HG02642 (cell line): Measurements from ENCODE around the gene SENP8.
"Not testable (repeated sequence)": the region's sequence is repeated elsewhere in the genome, so short reads cannot be mapped to it uniquely, and the experiment has no call there.

Experiments used
- ATAC-seq: cut with Tn5 transposase; IDR thresholded peaks from one replicate; pipeline ENCODE4 v1.9.1; 2021; ENCODE audit warnings: mild to moderate bottlenecking; ENCODE audit not compliant: unreplicated experiment, poor library complexity

The SENP8 gene

DNA sequence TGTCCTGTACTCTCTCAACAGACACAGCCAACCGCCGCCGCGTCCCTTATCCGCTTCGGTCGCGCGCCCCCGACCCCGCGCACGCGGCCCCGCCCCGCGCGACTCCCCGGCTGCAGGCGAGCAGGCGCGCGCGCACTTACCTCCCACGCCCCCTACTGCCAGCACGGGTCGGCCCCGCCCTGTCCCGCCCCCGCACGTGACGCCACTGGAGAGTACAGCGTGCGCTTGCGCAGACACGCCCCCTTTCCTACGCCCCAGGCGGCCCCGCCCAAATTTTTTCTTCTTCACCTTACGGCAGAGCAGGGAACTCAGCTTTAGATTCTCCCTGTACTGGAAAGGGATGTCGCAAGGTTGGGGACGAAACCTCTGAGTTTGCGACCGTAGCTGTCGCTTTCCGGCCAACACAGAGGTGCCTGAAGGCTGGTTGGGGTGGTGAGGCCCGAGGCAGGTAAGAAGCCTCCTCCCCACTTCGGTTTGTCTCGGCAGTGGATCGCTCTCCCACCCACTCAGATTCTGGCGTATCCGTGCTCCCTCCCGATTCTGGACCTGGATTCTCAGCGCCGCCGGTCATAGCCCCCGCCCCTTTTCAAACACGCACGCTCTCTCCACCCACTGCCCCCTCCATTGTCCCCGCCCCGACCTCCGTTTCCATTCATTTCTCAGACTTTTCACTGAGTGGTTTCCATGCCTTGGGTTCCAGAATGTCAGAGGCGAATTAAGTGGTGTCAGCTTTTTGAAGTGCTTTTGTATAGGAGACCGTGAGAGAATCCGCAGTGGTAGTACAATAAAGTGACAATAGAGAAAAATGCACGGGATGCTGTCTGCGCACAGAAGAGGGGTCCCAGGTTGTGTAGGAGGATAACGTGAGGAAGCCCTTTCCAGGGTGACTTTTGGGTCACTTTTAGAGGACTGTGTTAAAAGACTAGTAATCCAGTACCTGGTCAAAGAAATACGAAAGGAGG is at the start of gene SENP8, which contains the start of gene MYO9A:
Gene SENP8, plus strand, starts transcription at position 387 of the 962 bp plus-strand sequence. CDS start 21,221 bp downstream, outside the sequence.
Gene MYO9A, minus strand, starts transcription at position 134 of the 962 bp plus-strand sequence. CDS start 71,587 bp downstream, outside the sequence.
- ATAC-seq, result peak; percentile 73

DNA sequence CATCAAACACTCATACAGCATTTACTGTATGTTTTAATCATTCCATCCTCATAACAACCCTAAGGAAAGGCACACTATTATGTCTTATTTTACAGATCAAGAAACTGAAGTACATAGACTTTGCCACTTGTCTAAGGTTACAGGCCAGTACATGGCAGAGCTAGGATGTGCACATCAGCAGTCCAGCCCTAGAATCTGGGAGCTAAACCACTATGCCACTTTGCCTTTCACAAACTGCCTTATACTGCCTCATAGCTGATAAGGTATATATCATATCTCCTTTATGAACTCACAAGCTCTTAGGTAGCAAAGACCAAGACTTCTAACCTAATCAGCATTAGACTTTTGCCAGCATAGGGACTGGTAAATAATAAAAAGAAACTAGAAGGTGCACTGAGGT is 49.3 kb upstream of the SENP8 start:
- no peak for ATAC-seq

DNA sequence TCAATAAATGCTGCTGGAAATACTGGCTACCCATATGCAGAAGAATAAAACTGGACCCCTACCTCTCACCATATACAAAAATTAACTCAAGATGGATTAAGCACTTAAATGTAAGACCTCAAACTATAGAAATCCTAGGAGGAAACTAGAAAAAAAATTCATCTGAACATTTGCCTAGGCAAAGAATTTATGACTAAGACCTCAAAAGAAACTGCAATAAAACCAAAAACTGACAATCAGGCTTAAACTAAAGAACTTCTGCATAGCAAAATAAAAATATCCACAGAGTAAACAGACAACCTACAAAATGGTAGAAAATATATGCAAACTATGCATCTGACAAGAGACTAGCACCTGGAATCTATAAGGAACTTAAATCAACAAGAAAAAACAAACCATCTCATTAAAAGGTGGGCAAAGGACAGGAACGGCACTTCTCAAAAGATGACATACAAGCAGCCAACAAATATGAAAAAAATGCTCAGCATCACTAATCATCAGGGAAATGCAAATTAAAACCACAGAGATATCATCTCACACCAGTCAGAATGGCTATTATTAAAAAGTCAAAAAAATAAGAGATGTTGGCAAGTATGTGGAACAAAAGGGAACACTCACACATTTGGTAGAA is 47.3 kb upstream of the SENP8 start:
- no peak for ATAC-seq

DNA sequence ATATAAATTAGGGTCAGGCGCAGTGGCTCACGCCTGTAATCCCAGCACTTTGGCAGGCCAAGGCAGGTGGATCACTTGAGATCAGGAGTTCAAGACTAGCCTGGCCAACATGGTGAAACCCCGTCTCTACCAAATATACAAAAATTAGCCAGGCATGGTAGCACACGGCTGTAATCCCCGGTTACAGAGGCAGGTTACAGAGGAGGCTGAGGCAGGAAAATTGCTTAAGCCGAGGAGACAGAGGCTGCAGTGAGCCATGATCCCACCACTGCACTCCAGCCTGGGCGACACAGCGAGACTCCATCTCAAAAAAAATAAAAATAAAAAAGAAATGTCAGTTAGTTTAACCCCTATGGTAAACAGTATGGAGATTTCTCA is 46.8 kb upstream of the SENP8 start:
- ATAC-seq, result not testable (repeated sequence)

DNA sequence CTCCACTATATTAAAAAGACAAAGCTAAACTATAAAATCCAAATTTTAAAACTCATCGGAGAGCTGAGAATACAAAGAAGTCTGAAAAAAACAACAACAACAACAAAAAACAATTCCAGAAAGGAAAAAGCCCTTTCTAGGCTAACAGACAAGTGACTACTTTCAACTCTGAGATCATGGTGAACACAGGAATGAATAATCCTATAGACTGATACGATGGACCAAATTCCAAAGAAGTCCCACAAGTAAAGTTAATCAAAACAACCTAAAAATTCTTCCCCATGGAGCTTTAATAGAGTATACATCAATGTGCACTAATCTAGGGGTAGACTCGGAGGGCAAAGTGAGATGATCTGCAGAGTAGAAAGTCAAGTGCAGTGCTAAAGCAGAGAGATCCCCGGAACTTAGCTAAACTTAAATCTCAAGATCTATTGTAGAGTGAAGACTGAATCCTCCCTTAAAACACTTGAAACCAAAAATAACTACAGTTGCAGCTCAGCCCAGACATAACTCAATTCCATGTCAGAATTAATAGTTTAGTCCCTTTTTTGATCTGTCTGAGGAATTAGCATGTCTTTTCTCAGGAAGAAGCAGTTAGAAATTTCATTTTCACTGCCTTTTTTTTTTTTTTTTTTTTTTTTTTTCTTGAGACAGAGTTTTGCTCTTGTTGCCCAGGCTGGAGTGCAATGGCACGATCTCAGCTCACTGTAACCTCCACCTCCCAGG is 43.7 kb upstream of the SENP8 start:
- ATAC-seq, result no peak

DNA sequence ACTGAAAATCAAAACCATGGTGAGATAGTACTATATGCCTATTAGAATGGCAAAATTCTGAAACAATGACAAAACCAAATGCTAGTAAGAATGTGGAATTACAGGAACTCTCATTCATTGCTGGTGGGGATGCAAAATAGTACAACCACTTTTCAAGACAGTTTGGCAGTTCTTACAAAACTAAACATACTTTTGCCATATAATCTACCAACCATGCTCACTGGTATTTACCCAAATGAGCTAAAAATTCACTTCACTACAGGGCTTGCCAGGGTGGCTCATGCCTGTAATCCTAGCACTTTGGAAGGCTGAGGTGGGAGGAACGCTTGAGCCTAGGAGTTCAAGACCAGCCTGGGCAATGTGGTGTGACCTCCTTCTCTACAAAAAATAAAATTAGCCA is 40.3 kb upstream of the SENP8 start:
- no peak for ATAC-seq

DNA sequence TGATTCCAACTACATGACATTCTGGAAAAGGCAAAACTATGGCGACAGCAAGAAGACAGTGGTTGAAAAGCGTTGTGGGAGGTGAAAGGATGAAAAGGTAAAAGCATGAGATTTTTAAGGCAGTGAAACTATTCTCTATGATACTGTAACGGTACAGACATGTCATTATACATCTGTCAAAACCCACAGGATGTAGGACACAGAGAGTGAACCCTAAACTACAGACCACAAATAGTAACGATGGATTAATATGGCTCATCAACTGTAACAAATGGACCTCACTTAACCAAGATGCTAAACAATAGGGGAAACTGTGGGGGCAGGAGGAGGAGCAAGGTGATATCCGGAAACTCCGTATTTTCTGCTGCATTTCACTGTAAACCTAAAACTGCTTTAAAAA is 39.3 kb upstream of the SENP8 start:
- no peak for ATAC-seq

DNA sequence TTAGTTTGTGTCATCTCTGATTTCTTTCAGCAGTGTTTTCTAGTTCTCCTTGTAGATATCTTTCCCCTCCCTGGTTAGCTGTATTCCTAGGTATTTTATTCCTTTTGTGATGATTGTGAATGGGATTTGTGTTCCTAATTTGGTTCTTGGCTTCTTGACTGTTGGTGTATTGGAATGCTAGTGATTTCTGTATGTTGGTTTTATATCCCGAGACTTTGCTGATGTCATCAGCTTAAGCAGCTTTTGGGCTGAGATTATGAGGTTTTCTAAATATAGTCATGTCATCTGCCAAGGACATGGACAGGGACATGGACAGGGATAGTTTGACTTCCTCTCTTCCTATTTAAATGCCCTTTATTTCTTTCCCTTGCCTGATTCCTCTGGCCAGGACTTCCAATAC is 36.0 kb upstream of the SENP8 start:
- no peak for ATAC-seq

DNA sequence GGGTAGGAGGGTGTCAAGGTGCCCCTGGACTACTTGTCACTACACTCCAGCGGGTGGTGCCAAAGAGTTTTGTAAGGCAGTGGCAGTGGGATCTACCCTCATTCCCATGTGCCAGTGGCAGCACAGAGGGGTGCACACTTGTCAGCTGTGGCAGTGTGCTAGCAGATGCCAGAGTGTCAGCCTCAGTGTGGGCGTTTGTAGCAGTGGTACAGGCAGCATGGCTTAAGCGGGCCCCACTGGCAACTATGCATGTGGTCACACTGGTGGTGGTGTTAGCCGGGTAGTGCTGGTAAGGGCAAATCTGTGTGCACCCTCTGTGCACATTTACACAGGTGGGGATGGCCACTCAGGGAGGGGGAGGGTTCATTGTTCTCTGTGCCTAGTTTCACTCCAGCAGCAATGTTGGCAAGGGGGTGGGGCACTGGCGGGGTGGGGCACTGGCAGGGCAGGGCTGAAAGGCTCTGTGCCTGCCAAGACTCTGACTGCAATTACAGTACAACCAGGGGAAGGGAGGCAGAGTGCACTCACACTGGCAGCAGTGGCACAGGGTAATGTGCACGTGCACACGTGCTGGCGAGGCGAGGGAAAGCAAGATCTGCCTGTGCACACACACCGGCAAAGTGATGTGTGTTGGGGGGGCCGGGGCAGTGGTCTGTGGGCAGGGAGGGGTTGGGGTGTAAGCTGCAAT is 32.0 kb upstream of the SENP8 start:
- no peak for ATAC-seq

DNA sequence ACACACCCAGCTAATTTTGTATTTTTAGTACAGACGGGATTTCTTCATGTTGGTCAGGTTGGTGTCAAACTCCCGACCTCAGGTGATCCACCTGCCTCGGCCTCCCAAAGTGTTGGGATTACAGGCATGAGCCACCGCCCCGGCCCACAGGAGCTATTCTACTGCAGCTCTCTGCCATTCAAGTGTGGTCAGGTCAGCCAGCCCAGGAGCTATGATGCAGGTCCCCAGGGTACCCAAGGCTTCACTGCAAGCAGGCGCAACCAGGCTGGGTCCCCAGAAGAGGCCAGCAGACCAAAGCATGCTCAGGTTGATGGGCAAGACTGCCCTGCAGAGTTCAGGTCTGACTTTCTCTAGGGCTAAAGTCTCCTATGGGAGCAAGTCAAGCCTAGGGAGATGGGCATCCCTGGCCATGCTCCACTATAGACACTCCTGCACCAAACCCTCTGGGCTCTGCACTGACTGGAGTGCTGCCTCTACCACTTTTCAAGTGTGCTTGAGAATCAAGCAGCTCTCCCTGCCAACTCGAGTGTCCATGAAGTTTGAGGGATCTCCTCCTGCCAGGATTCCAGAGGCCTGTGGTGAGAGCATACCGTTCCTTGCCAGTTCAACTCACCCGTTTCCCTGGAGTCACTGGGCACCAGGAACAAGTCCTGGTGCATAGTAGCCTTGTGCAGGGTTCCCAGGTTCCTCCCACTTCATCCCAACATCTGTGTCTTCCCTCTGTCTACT is 31.1 kb upstream of the SENP8 start:
- ATAC-seq, result no peak

DNA sequence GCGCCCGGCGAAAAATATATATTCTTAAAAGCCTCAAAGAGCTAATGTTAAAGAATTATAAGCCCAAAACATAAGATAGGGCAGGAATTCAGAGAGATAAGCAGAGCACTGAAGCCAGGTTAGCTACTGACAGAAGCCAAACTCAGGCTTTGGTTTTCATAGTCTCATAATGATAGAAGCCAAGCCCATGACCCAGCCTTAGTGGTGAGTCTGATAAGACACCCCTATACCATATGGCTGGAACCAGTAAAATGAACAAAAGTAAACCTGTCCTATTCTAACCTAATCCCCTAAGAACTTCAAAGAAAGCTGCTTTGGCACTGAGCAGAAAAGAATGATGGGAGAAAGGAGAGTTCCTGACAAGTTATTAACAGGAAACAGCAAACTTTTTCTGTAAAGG is 26.2 kb upstream of the SENP8 start:
- ATAC-seq, result no peak

DNA sequence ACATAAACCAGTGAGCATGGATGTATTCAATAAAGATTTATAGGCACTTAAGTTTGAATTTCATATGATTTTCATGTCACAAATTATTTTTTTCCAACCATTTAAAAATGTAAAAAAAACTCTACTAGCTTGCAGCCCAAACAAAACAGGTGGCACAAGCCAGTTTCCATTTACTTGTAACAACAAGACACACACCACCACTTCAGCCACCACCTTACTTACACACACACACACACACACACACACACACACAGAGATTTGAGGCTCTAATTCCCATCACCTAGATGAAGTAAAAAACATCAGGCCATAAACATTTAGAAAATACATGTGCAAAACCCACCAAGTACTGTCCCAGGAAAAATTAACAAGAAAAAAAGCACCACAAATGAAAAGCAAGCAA is 25.5 kb upstream of the SENP8 start:
- no peak for ATAC-seq

DNA sequence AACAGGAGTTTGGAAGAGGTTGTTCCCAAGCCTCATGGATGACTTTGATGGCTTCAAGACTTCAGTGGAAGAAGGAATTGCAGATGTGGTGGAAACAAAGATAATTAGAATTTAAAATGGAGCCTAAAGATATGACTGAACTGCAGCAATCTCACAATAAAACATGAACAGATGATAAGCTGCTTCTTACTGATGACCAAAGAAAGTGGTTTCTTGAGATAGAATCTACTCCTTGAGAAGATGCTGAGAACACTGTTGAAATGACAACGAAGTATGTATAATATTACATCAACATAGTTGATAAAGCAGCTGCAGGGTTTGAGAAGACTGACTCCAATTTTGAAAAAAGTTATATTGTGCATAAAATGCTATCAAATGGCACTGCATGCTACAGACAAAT is 21.4 kb upstream of the SENP8 start:
- no peak for ATAC-seq

DNA sequence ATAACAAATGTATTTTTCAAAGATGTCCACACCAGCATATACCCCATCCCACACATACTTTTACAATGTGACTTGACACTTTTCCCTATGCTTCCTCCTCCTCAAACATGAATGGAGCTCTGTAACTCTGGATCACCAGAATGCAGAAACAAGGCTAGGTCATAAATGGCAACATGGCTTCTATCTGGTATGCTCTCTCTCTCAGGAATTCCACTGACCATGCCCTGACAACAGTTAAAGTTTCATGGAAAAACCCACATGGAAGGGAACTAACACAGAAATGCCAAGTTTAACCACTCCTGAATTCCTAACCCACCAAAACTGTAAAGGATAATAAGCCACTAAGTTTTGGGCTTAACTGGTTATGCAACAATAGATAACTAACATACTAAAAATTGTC is 20.2 kb upstream of the SENP8 start:
- no peak for ATAC-seq

DNA sequence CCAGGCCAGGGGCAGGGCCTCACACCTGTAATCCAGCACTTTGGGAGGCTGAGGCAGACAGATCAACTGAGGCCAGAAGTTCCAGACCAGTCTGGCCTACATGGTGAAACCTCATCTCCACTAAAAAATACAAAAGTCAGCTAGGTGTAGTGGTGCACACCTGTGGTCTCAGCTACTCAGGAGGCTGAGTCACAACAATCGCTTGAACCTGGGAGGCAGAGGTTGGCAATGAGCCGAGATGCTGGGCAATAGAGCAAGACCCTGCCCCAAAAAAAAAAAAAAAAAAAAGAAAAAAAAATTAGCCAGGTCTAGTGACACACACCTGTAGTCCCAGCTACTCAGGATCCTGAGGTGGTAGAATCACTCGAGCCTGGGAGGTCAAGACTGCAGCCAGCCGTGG is 19.0 kb upstream of the SENP8 start:
- no peak for ATAC-seq

DNA sequence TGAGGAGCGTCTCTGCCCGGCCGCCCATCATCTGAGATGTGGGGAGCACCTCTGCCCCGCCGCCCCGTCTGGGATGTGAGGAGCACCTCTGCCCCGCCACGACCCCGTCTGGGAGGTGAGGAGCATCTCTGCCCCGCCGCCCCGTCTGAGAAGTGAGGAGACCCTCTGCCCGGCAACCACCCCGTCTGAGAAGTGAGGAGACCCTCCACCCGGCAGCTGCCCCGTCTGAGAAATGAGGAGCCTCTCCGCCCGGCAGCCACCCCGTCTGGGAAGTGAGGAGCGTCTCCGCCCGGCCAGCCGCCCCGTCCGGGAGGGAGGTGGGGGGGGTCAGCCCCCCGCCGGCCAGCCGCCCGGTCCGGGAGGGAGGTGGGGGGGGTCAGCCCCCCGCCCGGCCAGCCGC is 17.7 kb upstream of the SENP8 start:
- ATAC-seq, result not testable (repeated sequence)

DNA sequence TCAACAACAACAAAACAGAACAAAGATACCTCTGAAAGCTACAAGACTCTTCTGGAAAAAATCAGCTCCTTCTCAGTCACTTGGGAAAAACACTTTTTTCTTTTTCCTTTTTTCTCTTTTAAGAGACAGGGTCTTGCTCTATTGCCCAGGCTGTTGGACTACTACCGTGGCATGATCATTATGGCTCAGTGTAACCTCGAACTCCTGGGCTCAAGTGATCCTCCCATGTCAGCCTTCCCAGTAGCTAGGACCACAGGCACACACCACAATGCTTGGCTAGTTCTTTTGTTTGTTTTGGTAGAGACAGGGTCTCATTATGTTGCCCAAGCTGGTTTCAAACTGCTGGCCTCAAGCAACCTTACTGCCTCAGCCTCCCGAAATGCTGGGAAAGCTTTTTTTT is 13.1 kb upstream of the SENP8 start:
- no peak for ATAC-seq

DNA sequence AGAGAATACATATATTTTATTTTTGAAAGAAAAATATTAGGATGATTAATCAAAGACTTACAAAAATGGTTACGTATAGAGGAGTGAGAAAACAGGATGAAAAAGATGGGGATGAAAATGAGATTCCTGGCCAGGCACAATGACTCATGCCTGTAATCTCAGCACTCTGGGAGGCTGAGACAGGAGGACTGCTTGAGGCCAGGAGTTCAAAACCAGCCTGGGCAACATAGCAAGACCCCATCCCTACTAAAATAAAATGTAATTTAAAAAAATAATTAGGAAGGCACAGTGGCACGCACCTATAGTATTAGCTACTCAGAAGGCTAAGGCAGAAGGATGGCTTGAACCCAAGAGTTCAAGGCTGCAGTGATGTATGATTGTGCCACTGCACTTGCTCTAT is 12.1 kb upstream of the SENP8 start:
- no peak for ATAC-seq

DNA sequence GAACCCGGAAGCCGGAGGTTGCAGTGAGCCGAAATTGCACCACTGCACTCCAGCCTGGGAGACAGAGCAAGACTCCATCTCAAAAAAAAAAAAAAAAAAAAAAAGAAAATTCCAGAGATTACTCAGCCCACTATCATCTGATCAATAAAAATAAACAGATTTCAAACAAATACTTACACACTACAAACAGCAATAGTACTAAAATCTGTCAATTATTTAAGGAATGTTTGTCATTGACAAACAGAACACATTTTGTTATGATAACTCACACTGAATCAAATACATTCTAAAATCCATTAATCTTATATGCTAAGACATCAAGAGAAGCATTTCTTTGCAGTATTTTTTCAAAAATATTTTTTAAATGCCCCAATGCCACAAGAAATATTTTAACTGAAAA is 7.8 kb upstream of the SENP8 start:
- ATAC-seq, result no peak

DNA sequence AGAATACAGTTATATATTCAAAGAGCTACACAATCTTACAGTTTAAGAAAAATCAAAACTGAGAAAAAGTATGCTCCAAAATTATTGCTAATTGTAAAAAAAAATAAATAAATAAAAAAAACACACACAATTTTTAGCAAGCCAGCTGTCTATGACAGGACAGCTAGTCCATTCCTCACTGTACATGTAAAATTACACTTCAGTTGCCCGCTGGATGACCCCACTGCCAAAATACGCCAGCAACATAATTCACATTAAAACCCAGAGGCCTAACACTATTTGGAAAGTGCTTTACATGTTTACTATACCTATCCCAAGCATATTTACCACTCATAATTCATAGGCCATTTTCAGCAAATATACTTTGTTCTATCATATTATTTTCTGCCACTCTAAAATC is 6.1 kb upstream of the SENP8 start:
- ATAC-seq, result no peak
